ENCODE results near the gene FRMD5. TPM values are rescaled to one million over a fixed set of nuclear protein-coding genes. Genes with fewer than 3 reads are reported as not detected.

Gene FRMD5
- total and polyA plus RNA-seq, 2 experiments from 2014 or later = 5.9 to 10.1 TPM

GRCh38 chr15:44029003-44029402 is 166.1 kb downstream of the FRMD5 start:
- no peaks in the 10 kb centered on the region for H4K20me1 ChIP-seq (replicated peaks; ENCODE audit: insufficient read depth)
- no peaks in the 10 kb centered on the region for H3K9me2 ChIP-seq (ENCODE audit: insufficient read depth)
- H3F3A ChIP-seq (replicated peaks; ENCODE audit: low read depth) = no peaks in the 10 kb centered on the region
- ATAC-seq (no peak), DNase-seq (ENCODE audit: low spot score) (no peak)
- H3K4me2 ChIP-seq = peak overlapping the region; percentile 15; the same call in 1 of the 2 replicates
- peaks cover 26% of the 10 kb centered on the region for H3K4me1 Mint-ChIP-seq
- H3K79me2 ChIP-seq (replicated peaks; ENCODE audit: insufficient read depth) = no peaks in the 10 kb centered on the region
- no peak overlapping the region for H3K4me3 Mint-ChIP-seq
- peaks cover 22% of the 10 kb centered on the region for H3K4me1 ChIP-seq (ENCODE audit: insufficient read depth)
- H3K27me3 Mint-ChIP-seq (ENCODE audit: insufficient read depth, low read depth, poor library complexity) = no peaks in the 10 kb centered on the region
- no peak overlapping the region for H3K4me3 ChIP-seq
- no peaks in the 10 kb centered on the region for H3K27me3 ChIP-seq (ENCODE audit: insufficient read depth)
- no peak overlapping the region for H2AFZ ChIP-seq
- H3K36me3 Mint-ChIP-seq (ENCODE audit: low read depth) = no peaks in the 10 kb centered on the region
- H3K27ac Mint-ChIP-seq = no peak overlapping the region; the same call in 1 of the 2 replicates
- TF ChIP-seq ZNF331 (CRISPR knock-in tag; IDR thresholded peaks at IDR 0.05; ENCODE audit: low read depth) (no peak), NANOG (IDR thresholded peaks at IDR 0.05; ENCODE audit: borderline replicate concordance) (no peak), CTCF (conservative IDR thresholded peaks at IDR 0.05; ENCODE audit: low read depth in 2 of 2) (no peak), CREB1 (CRISPR knock-in tag; IDR thresholded peaks at IDR 0.05; ENCODE audit: low read depth) (no peak), EZH2 (IDR thresholded peaks at IDR 0.05; ENCODE audit: low read depth, unreplicated experiment) (no peak), REST (IDR thresholded peaks at IDR 0.05; ENCODE audit: unreplicated experiment) (no peak), POLR2AphosphoS5 (IDR thresholded peaks at IDR 0.05; ENCODE audit: low read depth) (no peak), JUNB (IDR thresholded peaks at IDR 0.05; ENCODE audit: unreplicated experiment) (no peak), ZNF114 (CRISPR knock-in tag; IDR thresholded peaks at IDR 0.05) (no peak), ETS1 (IDR thresholded peaks at IDR 0.05) (no peak), ZNF462 (CRISPR knock-in tag; IDR thresholded peaks at IDR 0.05) (no peak), EZH2phosphoT487 (IDR thresholded peaks at IDR 0.05; ENCODE audit: unreplicated experiment) (no peak), STAT1 (IDR thresholded peaks at IDR 0.05; ENCODE audit: unreplicated experiment) (no peak)
- no peaks in the 10 kb centered on the region for H3K36me3 ChIP-seq (ENCODE audit: insufficient read depth)
- no peaks in the 10 kb centered on the region; the same call in 2 of the 3 replicates for H3K9me3 Mint-ChIP-seq
- H3K27ac ChIP-seq (ENCODE audit: low read depth) = peak overlapping the region; percentile 51; the same call in 1 of the 2 replicates

Data from GM23338 (cell line).